Neuronal stem cell (in vitro differentiated cells): ENCODE measurements around the gene FBXO28.
A peak's percentile ranks its signal among the peaks of the same experiment; 100 is the strongest.

Experiments
- DNase-seq: peaks from one replicate; pipeline ENCODE4 v3.0.0-alpha.2; 2013; ENCODE audit warnings: low spot score
- H2AFZ ChIP-seq: one replicate; pipeline ENCODE4 v1.6.1; 2013; ENCODE audit warnings: mild to moderate bottlenecking, low read length, inconsistent platforms
- H2AK5ac ChIP-seq: 2 replicates; pipeline ENCODE4 v1.6.1; 2013; ENCODE audit warnings: low read depth, mild to moderate bottlenecking, inconsistent platforms, low read length, moderate library complexity, mixed read lengths
- H2BK120ac ChIP-seq: 2 replicates; pipeline ENCODE4 v1.6.1; 2013; ENCODE audit warnings: low read depth, mild to moderate bottlenecking, inconsistent platforms, low read length, moderate library complexity, mixed read lengths
- H2BK12ac ChIP-seq: one replicate; pipeline ENCODE4 v1.6.1; 2013; ENCODE audit warnings: low read length, inconsistent platforms
- H2BK15ac ChIP-seq: 2 replicates; pipeline ENCODE4 v1.6.1; 2013; ENCODE audit warnings: mild to moderate bottlenecking, low read length, inconsistent platforms, mixed read lengths
- H2BK5ac ChIP-seq: one replicate; pipeline ENCODE4 v1.6.1; 2013; ENCODE audit warnings: inconsistent platforms, mild to moderate bottlenecking, low read length, moderate library complexity
- H3K14ac ChIP-seq: one replicate; pipeline ENCODE4 v1.6.1; 2013; ENCODE audit warnings: low read length, inconsistent platforms
- H3K18ac ChIP-seq: 2 replicates; pipeline ENCODE4 v1.6.1; 2013; ENCODE audit warnings: low read length, inconsistent platforms
- H3K23ac ChIP-seq: 2 replicates; pipeline ENCODE4 v1.6.1; 2013; ENCODE audit warnings: low read depth, mild to moderate bottlenecking, mixed read lengths, low read length, inconsistent platforms; ENCODE audit not compliant: poor library complexity
- H3K27ac ChIP-seq: replicated peaks from 3 replicates; pipeline ENCODE4 v1.5.1; 2013; ENCODE audit warnings: low read length, inconsistent platforms
- H3K27me3 ChIP-seq, 3 experiments: 2 replicates each; pipeline ENCODE4 v1.6.1; 2013; ENCODE audit warnings: low read length in 3 of 3, mild to moderate bottlenecking in 2 of 3, inconsistent platforms in 1 of 3, low read depth in 1 of 3, mixed read lengths in 1 of 3, moderate library complexity in 1 of 3; ENCODE audit not compliant: control insufficient read depth in 3 of 3, insufficient read depth in 3 of 3
- H3K36me3 ChIP-seq, 2 donors: replicated peaks in 1 of 2; 2 replicates each; pipeline ENCODE4 v1.6.1; 2013; ENCODE audit warnings: low read length in 2 of 2; ENCODE audit not compliant: control insufficient read depth in 2 of 2, insufficient read depth in 2 of 2
- H3K4ac ChIP-seq: 2 replicates; pipeline ENCODE4 v1.6.1; 2013; ENCODE audit warnings: inconsistent platforms, mild to moderate bottlenecking, low read length, moderate library complexity
- H3K4me1 ChIP-seq, 2 donors: 1 replicate in 1 of 2; 2 replicates in 1 of 2; pipeline ENCODE4 v1.6.1; 2013; ENCODE audit warnings: low read length in 2 of 2, low read depth in 1 of 2; ENCODE audit not compliant: control insufficient read depth in 2 of 2, insufficient read depth in 1 of 2
- H3K4me2 ChIP-seq: one replicate; pipeline ENCODE4 v1.6.1; 2013; ENCODE audit warnings: mild to moderate bottlenecking, low read length, inconsistent platforms; ENCODE audit not compliant: insufficient read depth, poor library complexity, severe bottlenecking
- H3K4me3 ChIP-seq, 2 donors: 2 replicates each; pipeline ENCODE4 v1.5.1; 2013; ENCODE audit warnings: low read length in 2 of 2, mild to moderate bottlenecking in 2 of 2, inconsistent platforms in 1 of 2, moderate library complexity in 1 of 2
- H3K79me1 ChIP-seq: one replicate; pipeline ENCODE4 v1.6.1; 2013; ENCODE audit warnings: low read depth, mild to moderate bottlenecking, inconsistent platforms, low read length, moderate library complexity
- H3K9ac ChIP-seq: one replicate; pipeline ENCODE4 v1.6.1; 2013; ENCODE audit warnings: mild to moderate bottlenecking, low read depth, low read length, inconsistent platforms; ENCODE audit not compliant: poor library complexity
- H3K9me3 ChIP-seq, 2 donors: replicated peaks in 1 of 2; 2 replicates each; pipeline versions ENCODE3 to v1.6.1; 2013; ENCODE audit warnings: low read length in 2 of 2, mild to moderate bottlenecking in 2 of 2, inconsistent platforms in 1 of 2, low read depth in 1 of 2, mixed read lengths in 1 of 2, moderate library complexity in 1 of 2; ENCODE audit not compliant: control insufficient read depth in 2 of 2, insufficient read depth in 1 of 2
- H4K8ac ChIP-seq: one replicate; pipeline ENCODE4 v1.6.1; 2013; ENCODE audit warnings: low read depth, mild to moderate bottlenecking, inconsistent platforms, low read length, moderate library complexity
- H4K91ac ChIP-seq: one replicate; pipeline ENCODE4 v1.6.1; 2013; ENCODE audit warnings: low read length, low read depth, mild to moderate bottlenecking, inconsistent platforms; ENCODE audit not compliant: poor library complexity
- WGBS, 2 donors: extraction: QIAGEN DNeasy Blood & Tissue Kit; methylation state at CpG; one replicate each; pipeline ENCODE4 v1.1.7; 2013; ENCODE audit warnings: missing lambda C conversion rate in 2 of 2, mixed read lengths in 1 of 2; ENCODE audit not compliant: insufficient read length in 2 of 2, insufficient replicate concordance in 1 of 2; ENCODE audit errors: extremely low coverage in 2 of 2; 5-methylcytosine and 5-hydroxymethylcytosine counted together

FBXO28 gene

DNA sequence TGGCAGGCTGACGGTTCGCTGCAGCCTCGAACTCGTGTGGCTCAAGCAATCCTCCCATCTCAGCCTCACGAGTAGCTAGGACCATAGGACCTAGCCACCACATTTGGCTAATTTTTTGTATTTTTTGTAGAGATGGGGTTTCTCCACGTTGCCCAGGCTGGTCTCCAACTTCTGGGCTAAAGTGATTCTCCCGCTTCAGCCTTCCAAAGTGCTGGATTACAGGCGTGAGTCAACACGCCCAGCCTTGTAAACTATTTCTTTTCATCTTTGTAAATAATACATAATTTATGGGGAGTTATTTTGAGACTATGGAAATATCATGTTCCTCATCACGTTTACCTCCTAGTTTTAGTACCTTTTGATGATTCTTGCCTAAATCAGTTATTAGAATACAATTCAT is 906 bp upstream of the FBXO28 start:
- Histone ChIP-seq H2AFZ (no peak overlapping the region), H3K4me3 (no peak overlapping the region), H3K14ac (no peak overlapping the region), H2AK5ac (peak overlapping the region; percentile 52), H4K8ac (no peak overlapping the region), H3K9ac (no peak overlapping the region), H3K4me1 (peaks cover 0 to 7% of the 10 kb centered on the region in 2 donors), H3K4ac (no peak overlapping the region), H3K9me3 (no peaks in the 10 kb centered on the region), H3K27me3 (no peaks in the 10 kb centered on the region), H2BK12ac (no peak overlapping the region), H2BK15ac (no peak overlapping the region), H3K36me3 (peaks cover 0 to 10% of the 10 kb centered on the region in 2 donors), H3K27ac (no peak overlapping the region), H2BK120ac (no peak overlapping the region), H3K79me1 (peaks cover 4% of the 10 kb centered on the region), H3K4me2 (no peak overlapping the region), H3K18ac (no peak overlapping the region), H2BK5ac (no peak overlapping the region), H4K91ac (no peak overlapping the region), H3K23ac (no peak overlapping the region)
- WGBS, 2 donors, result no CpG with 5 or more reads among the region's 10 CpGs
- DNase-seq, result no peak

DNA sequence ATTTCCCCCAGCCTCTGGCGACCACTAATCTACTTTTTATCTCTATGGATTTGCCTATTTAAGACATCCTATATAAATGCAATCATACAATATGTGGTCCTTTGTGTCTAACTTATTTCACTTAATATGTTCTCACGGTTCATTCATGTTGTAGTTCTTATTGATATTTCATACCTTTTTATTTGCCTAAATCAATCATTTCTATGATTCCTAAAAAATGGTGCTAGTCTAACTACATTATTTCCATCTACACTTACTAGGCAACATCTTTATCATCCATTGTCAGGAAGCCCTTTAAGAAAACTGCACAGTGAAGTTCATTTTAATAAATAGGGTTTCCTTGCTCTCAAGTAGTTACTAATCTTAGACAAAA is 380 bp upstream of the FBXO28 start:
- no peak overlapping the region for H4K8ac ChIP-seq
- H2BK120ac ChIP-seq, result no peak overlapping the region
- no CpG with 5 or more reads among the region's 2 CpGs for WGBS, 2 donors
- DNase-seq, result no peak
- H3K79me1 ChIP-seq, result peaks cover 4% of the 10 kb centered on the region
- no peak overlapping the region for H3K18ac ChIP-seq
- H3K9ac ChIP-seq, result no peak overlapping the region
- H3K4me2 ChIP-seq, result peak overlapping the region; percentile 11
- H3K23ac ChIP-seq, result no peak overlapping the region
- no peak overlapping the region for H3K4ac ChIP-seq
- no peak overlapping the region for H3K14ac ChIP-seq
- H3K27me3 ChIP-seq, result no peaks in the 10 kb centered on the region
- no peak overlapping the region for H2AK5ac ChIP-seq
- no peak overlapping the region for H2BK15ac ChIP-seq
- H4K91ac ChIP-seq, result no peak overlapping the region
- peaks cover 0 to 7% of the 10 kb centered on the region in 2 donors for H3K4me1 ChIP-seq
- H2BK12ac ChIP-seq, result no peak overlapping the region
- no peak overlapping the region for H3K27ac ChIP-seq
- H3K4me3 ChIP-seq, result peak overlapping the region in 1 of 2 donors; percentile 77
- peak overlapping the region; percentile 85 for H2AFZ ChIP-seq
- peaks cover 0 to 14% of the 10 kb centered on the region in 2 donors for H3K36me3 ChIP-seq
- H3K9me3 ChIP-seq, result no peaks in the 10 kb centered on the region
- H2BK5ac ChIP-seq, result no peak overlapping the region

DNA sequence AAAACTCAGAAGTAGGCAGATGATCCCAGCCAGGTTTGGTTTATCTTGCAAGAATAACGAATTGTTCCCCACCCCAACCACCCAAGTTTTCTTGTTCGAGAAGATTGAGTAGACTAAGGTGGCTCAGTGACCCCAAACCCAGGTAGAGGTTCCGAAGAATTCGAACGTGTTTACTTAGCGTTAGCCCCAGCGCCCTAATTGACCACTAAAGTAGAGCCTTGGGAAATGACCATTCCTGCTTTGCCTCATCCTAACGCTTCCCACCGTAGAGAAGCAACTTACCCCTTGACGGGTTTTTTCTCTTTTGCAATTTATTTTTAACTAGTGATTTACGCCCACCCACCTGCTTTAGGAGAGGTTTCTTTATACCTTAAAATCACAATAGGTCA is 870 bp downstream of the FBXO28 start:
- Histone ChIP-seq H2BK5ac (peak overlapping the region; percentile 98), H3K4me1 (peaks cover 0 to 7% of the 10 kb centered on the region in 2 donors), H3K9me3 (no peaks in the 10 kb centered on the region), H2AFZ (peak overlapping the region; percentile 85), H3K14ac (no peak overlapping the region), H3K27ac (peak overlapping the region; percentile 70), H4K91ac (no peak overlapping the region), H3K4ac (no peak overlapping the region), H3K18ac (peak overlapping the region; percentile 100), H3K79me1 (peaks cover 4% of the 10 kb centered on the region), H3K4me3 (peak overlapping the region; percentile 77 to 94), H2BK120ac (no peak overlapping the region), H3K4me2 (peak overlapping the region; percentile 50), H2BK15ac (no peak overlapping the region), H3K9ac (peak overlapping the region; percentile 84), H2AK5ac (peak overlapping the region; percentile 84), H3K27me3 (no peaks in the 10 kb centered on the region), H3K36me3 (peaks cover 0 to 23% of the 10 kb centered on the region in 2 donors), H2BK12ac (no peak overlapping the region), H3K23ac (peak overlapping the region; percentile 100), H4K8ac (no peak overlapping the region)
- DNase-seq, result no peak
- no CpG with 5 or more reads among the region's 11 CpGs for WGBS, 2 donors

DNA sequence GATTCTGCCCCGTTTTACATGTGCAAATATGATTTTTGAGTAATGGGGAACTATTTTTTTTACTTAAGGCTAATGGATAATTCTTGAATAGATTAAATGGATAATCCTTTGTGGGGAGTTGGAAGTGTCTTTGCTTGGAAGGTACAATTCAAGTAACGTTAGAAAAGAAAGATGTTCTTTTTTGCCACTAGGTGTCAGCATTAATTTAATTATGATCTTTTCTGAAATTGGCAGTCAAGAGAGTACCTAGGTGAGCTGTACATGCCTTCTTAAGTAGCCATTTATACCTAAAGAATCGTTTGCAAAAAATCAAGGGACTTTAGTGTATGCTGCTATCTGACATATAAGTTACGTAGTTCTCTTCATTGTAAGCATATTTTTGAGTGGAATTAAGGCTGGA is 2.2 kb downstream of the FBXO28 start:
- no peak overlapping the region for H3K18ac ChIP-seq
- DNase-seq, result no peak

More for the DNA sequence above, 2.2 kb downstream of the FBXO28 start:
- Histone ChIP-seq H3K79me1 (peaks cover 4% of the 10 kb centered on the region), H3K23ac (no peak overlapping the region), H3K36me3 (peaks cover 0 to 29% of the 10 kb centered on the region in 2 donors), H2BK15ac (no peak overlapping the region), H2BK5ac (no peak overlapping the region), H3K4me1 (peaks cover 0 to 7% of the 10 kb centered on the region in 2 donors), H4K8ac (no peak overlapping the region), H2AFZ (no peak overlapping the region), H3K27ac (no peak overlapping the region), H3K9me3 (no peaks in the 10 kb centered on the region), H3K14ac (no peak overlapping the region), H3K9ac (no peak overlapping the region), H2BK120ac (no peak overlapping the region), H3K4ac (no peak overlapping the region), H3K27me3 (no peaks in the 10 kb centered on the region), H3K4me3 (no peak overlapping the region), H2AK5ac (no peak overlapping the region), H2BK12ac (no peak overlapping the region), H3K4me2 (no peak overlapping the region), H4K91ac (no peak overlapping the region)
- WGBS, 2 donors, result no CpG with 5 or more reads among the region's 4 CpGs
